Loucy (cell line): ENCODE data around the gene SPANXN2.

Experiments used
- H2AFZ ChIP-seq: fragments of 200-600 bp; sonication (generic); 2 replicates; pipeline ENCODE4 v1.6.0; 2016; ENCODE audit warnings: antibody characterized with exemption, mild to moderate bottlenecking, low read length, moderate library complexity
- H3F3A ChIP-seq: fragments of 200-600 bp; 2 replicates; pipeline ENCODE4 v1.6.0; 2016; ENCODE audit warnings: antibody characterized with exemption, low read depth, mild to moderate bottlenecking
- H3K27me3 ChIP-seq: fragments of 200-600 bp; sonication (generic); 2 replicates; pipeline ENCODE4 v1.6.1; 2014; ENCODE audit warnings: low read length, mild to moderate bottlenecking; ENCODE audit not compliant: insufficient read depth, poor library complexity, severe bottlenecking
- H3K36me3 ChIP-seq: fragments of 200-600 bp; sonication (generic); 2 replicates; pipeline ENCODE4 v1.6.1; 2016; ENCODE audit warnings: low read length; ENCODE audit not compliant: insufficient read depth
- H3K4me1 ChIP-seq: fragments of 200-600 bp; sonication (generic); 2 replicates; pipeline ENCODE4 v1.5.1; 2014; ENCODE audit warnings: low read length, mild to moderate bottlenecking; ENCODE audit not compliant: insufficient read depth, poor library complexity, severe bottlenecking
- H3K4me2 ChIP-seq: fragments of 200-600 bp; sonication (generic); 2 replicates; pipeline ENCODE4 v1.6.0; 2014; ENCODE audit warnings: antibody characterized with exemption, low read length, low read depth, mild to moderate bottlenecking; ENCODE audit not compliant: poor library complexity, severe bottlenecking
- H3K4me3 ChIP-seq: fragments of 200-600 bp; sonication (generic); 2 replicates; pipeline ENCODE4 v1.5.1; 2014; ENCODE audit warnings: low read length, mild to moderate bottlenecking, mixed read lengths; ENCODE audit not compliant: poor library complexity, severe bottlenecking
- H3K79me2 ChIP-seq: fragments of 200-600 bp; sonication (generic); 2 replicates; pipeline ENCODE4 v1.6.1; 2014; ENCODE audit warnings: low read length; ENCODE audit not compliant: insufficient read depth
- H3K9ac ChIP-seq: fragments of 200-600 bp; sonication (generic); 2 replicates; pipeline ENCODE4 v1.6.0; 2014; ENCODE audit warnings: mild to moderate bottlenecking, low read depth, low read length, moderate library complexity; ENCODE audit not compliant: poor library complexity, severe bottlenecking
- H3K9me2 ChIP-seq: fragments of 200-600 bp; sonication (generic); replicated peaks from 2 replicates; pipeline ENCODE4 v1.6.1; 2016; ENCODE audit warnings: low read depth, low read length, mixed read lengths
- H3K9me3 ChIP-seq: fragments of 200-600 bp; sonication (generic); 2 replicates; pipeline ENCODE4 v1.6.1; 2014; ENCODE audit warnings: mild to moderate bottlenecking, antibody characterized with exemption, low read length, low read depth; ENCODE audit not compliant: insufficient read depth
- H4K20me1 ChIP-seq: fragments of 200-600 bp; sonication (generic); 2 replicates; pipeline ENCODE4 v1.6.0; 2014; ENCODE audit warnings: antibody characterized with exemption, low read length, mild to moderate bottlenecking; ENCODE audit not compliant: insufficient read depth, poor library complexity, severe bottlenecking
- CTCF ChIP-seq: fragments of 200-600 bp; sonication (generic); conservative IDR thresholded peaks from 2 replicates; pipeline ENCODE4 v1.5.1; 2014; ENCODE audit warnings: mild to moderate bottlenecking, antibody characterized with exemption, low read length
- EZH2phosphoT487 ChIP-seq: fragments of 200-600 bp; IDR thresholded peaks from 2 replicates; pipeline ENCODE4 v1.6.1; 2018; ENCODE audit warnings: antibody characterized with exemption, mild to moderate bottlenecking, moderate library complexity, borderline replicate concordance

The SPANXN2 gene

DNA sequence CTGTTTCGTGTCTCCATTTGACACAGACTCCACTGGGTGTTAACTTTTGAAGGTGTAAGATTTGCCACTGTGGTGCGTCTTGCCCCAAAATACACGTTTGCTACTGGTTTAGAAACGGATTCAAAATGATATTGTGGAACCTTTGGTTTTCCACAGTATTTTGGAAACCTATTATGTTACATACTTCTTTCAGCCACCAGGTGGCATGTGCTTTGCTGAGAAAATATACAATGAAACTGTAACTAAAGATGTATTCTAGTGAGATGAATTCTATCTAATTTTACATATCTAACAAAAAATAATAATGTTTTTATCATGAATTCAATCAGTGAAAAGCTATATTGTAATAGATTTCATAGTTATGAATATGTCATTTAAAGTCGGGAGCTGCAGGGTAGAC is 56.2 kb downstream of the SPANXN2 start:
- H3K27me3 ChIP-seq = no peaks in the 10 kb centered on the region
- H3K9me3 ChIP-seq = no peaks in the 10 kb centered on the region

DNA sequence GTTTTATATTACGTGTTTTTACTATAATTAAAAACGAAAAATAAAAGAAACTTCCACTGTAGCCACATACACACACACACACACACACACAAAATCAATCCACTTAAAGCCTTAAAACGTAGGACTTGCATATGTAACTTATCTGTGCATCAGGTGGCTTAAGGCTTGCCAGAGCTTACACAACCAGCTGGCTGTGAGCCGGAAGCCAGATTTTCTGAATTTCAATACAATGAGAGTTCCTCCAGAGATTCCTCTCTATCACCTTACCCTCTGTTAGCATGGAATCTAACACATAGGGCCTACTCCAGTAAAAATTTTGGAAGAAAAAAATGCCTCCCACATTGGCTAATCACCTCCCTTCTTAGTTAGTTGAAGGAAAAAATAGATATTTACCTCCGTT is 56.8 kb downstream of the SPANXN2 start:
- Histone ChIP-seq H3K4me2 (no peak overlapping the region), H3K79me2 (no peaks in the 10 kb centered on the region), H3F3A (no peaks in the 10 kb centered on the region), H3K27me3 (no peaks in the 10 kb centered on the region), H3K4me1 (no peaks in the 10 kb centered on the region), H4K20me1 (no peaks in the 10 kb centered on the region), H3K4me3 (no peak overlapping the region), H3K9me2 (no peaks in the 10 kb centered on the region), H3K36me3 (no peaks in the 10 kb centered on the region), H3K9ac (no peak overlapping the region), H2AFZ (no peak overlapping the region), H3K9me3 (no peaks in the 10 kb centered on the region)
- no peak for TF ChIP-seq EZH2phosphoT487
- no peak for TF ChIP-seq CTCF

More for the DNA sequence above, 56.2 kb downstream of the SPANXN2 start:
- no peak for TF ChIP-seq EZH2phosphoT487
- TF ChIP-seq CTCF = peak; percentile 57
- Histone ChIP-seq H3K9me2 (no peaks in the 10 kb centered on the region), H3K4me2 (no peak overlapping the region), H2AFZ (no peak overlapping the region), H3K4me3 (no peak overlapping the region), H3K4me1 (no peaks in the 10 kb centered on the region), H3F3A (no peaks in the 10 kb centered on the region), H3K36me3 (no peaks in the 10 kb centered on the region), H3K9ac (no peak overlapping the region), H3K79me2 (no peaks in the 10 kb centered on the region), H4K20me1 (no peaks in the 10 kb centered on the region)
